Heart right ventricle (tissue), 16 donors: ENCODE results near the gene ZBTB48. TPM values are rescaled to one million over a fixed set of nuclear protein-coding genes. Genes with fewer than 3 reads are reported as not detected.

Experiments used
- ATAC-seq, 8 donors: fragments of 200-7000 bp; cut with Tn5 transposase; one replicate each; pipeline ENCODE4 v1.9.1; 2020; ENCODE audit warnings: mild to moderate bottlenecking in 8 of 8, moderate library complexity in 8 of 8, moderate number of reproducible peaks in 1 of 8
- DNase-seq, 2 donors: peaks; one replicate each; pipeline ENCODE4 v3.0.0-alpha.2; 2020
- H3K27ac ChIP-seq, 10 donors: fragments of 200-600 bp; sonication (generic) in 2 of 10; one replicate each; pipeline versions ENCODE4 v1.5.0 to v1.8.0; 2020 to 2022; ENCODE audit warnings: mild to moderate bottlenecking in 3 of 10
- H3K27me3 ChIP-seq, 7 donors: fragments of 200-600 bp; one replicate each; pipeline ENCODE4 v1.8.0; 2021 to 2022; ENCODE audit warnings: mild to moderate bottlenecking in 2 of 7
- H3K36me3 ChIP-seq, 9 donors: fragments of 200-600 bp; sonication (generic) in 1 of 9; one replicate each; pipeline versions ENCODE4 v1.5.0 to v1.8.0; 2020 to 2022; ENCODE audit warnings: mild to moderate bottlenecking in 2 of 9
- H3K4me1 ChIP-seq, 9 donors: fragments of 200-600 bp; sonication (generic) in 1 of 9; one replicate each; pipeline versions ENCODE4 v1.5.0 to v1.8.0; 2020 to 2022; ENCODE audit warnings: mild to moderate bottlenecking in 4 of 9
- H3K4me3 ChIP-seq, 10 donors: fragments of 200-600 bp; sonication (generic) in 2 of 10; one replicate each; pipeline versions ENCODE4 v1.5.0 to v1.8.0; 2020 to 2022; ENCODE audit warnings: mild to moderate bottlenecking in 7 of 10, moderate library complexity in 2 of 10
- H3K9me3 ChIP-seq, 11 donors: fragments of 200-600 bp in 10 of 11; sonication (generic) in 2 of 11; one replicate each; pipeline versions ENCODE4 v1.5.0 to v1.8.0; 2013 to 2022; ENCODE audit warnings: mild to moderate bottlenecking in 2 of 11, control low read depth in 1 of 11, moderate library complexity in 1 of 11
- WGBS, 2 donors: extraction: QIAGEN DNeasy Blood & Tissue Kit; methylation state at CpG; one replicate each; pipeline ENCODE4 v1.1.7; 2013; ENCODE audit warnings: inconsistent platforms in 1 of 2; 5-methylcytosine and 5-hydroxymethylcytosine counted together
- intact Hi-C, 10 donors: fragments of 100-400 bp; cut with DNase I; formaldehyde crosslinking; loops; one replicate each; pipeline versions ENCODE4 v1.11.1 to v1.14.2; 2022
- polyA plus RNA-seq, 2 donors: library from polyadenylated mRNA; stranded (reverse); fragments of 200-250 nt; gene quantifications; one replicate each; pipeline ENCODE4 v1.2.3, GENCODE V29; 2013
- total RNA-seq, 10 donors: library from RNA; stranded (reverse); fragmentation: NEBNext Ultra II Directional in 3 of 10; extraction: Animal tissue kit (Norgen Biotek cat#: 25700) in 3 of 10; gene quantifications; one replicate each; pipeline versions ENCODE4 v1.2.1 to v1.2.4, GENCODE V29; 2021 to 2023
- TF ChIP-seq, protein P1 (sequence below), 9 donors: fragments of 200-600 bp; sonication (generic) in 2 of 9; IDR thresholded peaks; one replicate each; pipeline versions ENCODE4 v1.5.0 to v1.8.0; 2021 to 2022; ENCODE audit warnings: antibody characterized with exemption in 9 of 9, mild to moderate bottlenecking in 5 of 9, moderate library complexity in 1 of 9
- donor health status: Arrhythmogenic right ventricular cardiomyopathy.
- donor health status: ischemic (EF 13 %, LVEDD 7.1; RV severe dilation, severe dysfunction).
- donor health status: healthy with polysubstance abuse.
- donor health status: DM: no; HTN: yes; CAD: no.
- donor health status: DM: no; HTN: no; CAD: no.
- donor health status: ischemic (EF 25% LVEDD 6.9; RV normal size, moderate dysfunction).
- donor health status: ischemic (EF 25% LVEDD 5.7; RV mildly dilated, moderate dysfunction).
- donor health status: healthy.
- donor health status: DM: yes; HTN: yes; CAD: no.
- donor health status: Ischemic cardiomyopathy.
- donor health status: ischemic (EF 35%, LVEDD 5.7; RV mildly dilated, moderate dysfunction).
- donor health status: nonischemic (EF 11% LVEDD 7.7; RV severe dilation, severe dysfunction).
- donor health status: DM: yes; HTN: yes; CAD: no.
- donor health status: PGD.
- donor health status: ischemic (EF 29% LVEDD 5.4; RV normal size, mild dysfunction).
- donor health status: nonischemic (EF 23%, LVEDD 6.1; RV moderate dilation, normal function).

ZBTB48 gene
- total and polyA plus RNA-seq, 12 donors: 7.3 to 41.5 (median 12.4) TPM

- H3K9me3 ChIP-seq: no peaks in the 10 kb centered on the region
- H3K27me3 ChIP-seq: no peaks in the 10 kb centered on the region
- H3K27ac ChIP-seq: peak overlapping the region in 6 of 10 donors; percentile 6 to 97 (median 94)
- intact Hi-C loops: loop anchor here in 1 of 10 donors (2.0 kb wide), 1 partner anchor 19 kb away; no protein-coding TSS in a partner anchor
- H3K4me1 ChIP-seq: peaks cover 21 to 70% (median 52%) of the 10 kb centered on the region in 9 donors
- WGBS, 2 donors: 74 to 81% methylated on average over 10 of the region's 10 CpGs
- no peak for DNase-seq
- peaks cover 0 to 14% (median 0%) of the 10 kb centered on the region in 9 donors for H3K36me3 ChIP-seq
- TF ChIP-seq, protein P1, sequence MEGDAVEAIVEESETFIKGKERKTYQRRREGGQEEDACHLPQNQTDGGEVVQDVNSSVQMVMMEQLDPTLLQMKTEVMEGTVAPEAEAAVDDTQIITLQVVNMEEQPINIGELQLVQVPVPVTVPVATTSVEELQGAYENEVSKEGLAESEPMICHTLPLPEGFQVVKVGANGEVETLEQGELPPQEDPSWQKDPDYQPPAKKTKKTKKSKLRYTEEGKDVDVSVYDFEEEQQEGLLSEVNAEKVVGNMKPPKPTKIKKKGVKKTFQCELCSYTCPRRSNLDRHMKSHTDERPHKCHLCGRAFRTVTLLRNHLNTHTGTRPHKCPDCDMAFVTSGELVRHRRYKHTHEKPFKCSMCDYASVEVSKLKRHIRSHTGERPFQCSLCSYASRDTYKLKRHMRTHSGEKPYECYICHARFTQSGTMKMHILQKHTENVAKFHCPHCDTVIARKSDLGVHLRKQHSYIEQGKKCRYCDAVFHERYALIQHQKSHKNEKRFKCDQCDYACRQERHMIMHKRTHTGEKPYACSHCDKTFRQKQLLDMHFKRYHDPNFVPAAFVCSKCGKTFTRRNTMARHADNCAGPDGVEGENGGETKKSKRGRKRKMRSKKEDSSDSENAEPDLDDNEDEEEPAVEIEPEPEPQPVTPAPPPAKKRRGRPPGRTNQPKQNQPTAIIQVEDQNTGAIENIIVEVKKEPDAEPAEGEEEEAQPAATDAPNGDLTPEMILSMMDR (IDR thresholded peaks at IDR 0.05): no peak
- no peak for ATAC-seq
- H3K4me3 ChIP-seq: peak overlapping the region in 1 of 10 donors; percentile 89
Measured at GRCh38 chr1:6581561-6582305, 1.9 kb downstream of the ZBTB48 start.

DNA sequence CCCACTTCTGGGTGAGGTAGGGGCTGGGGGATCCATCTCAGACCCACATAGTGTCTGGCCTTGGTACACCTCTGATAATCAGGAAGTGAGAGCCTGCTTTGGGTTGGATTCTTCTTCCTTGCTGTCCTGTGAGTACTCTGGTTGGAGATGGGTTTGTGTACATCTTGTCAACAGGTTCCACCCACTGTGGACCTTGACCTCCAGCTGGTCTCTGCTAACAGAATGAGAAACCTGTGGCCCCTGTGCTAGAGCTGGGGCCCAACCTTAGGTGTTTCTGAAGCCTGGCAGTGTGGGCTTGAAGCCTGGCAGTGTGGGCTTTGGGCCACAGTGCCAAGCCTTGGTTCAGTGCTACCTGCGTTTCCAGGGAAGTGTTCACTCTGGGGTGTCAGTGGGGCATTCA, 2.6 kb downstream of the ZBTB48 start:
- peaks cover 22 to 76% (median 56%) of the 10 kb centered on the region in 9 donors for H3K4me1 ChIP-seq
- peak overlapping the region in 2 of 10 donors; percentile 26 to 97 for H3K27ac ChIP-seq
- H3K36me3 ChIP-seq: peaks cover 0 to 18% (median 0%) of the 10 kb centered on the region in 9 donors
- H3K4me3 ChIP-seq: no peak overlapping the region
- intact Hi-C loops: no loop called here
- TF ChIP-seq, protein P1 (IDR thresholded peaks at IDR 0.05): no peak
- H3K27me3 ChIP-seq: no peaks in the 10 kb centered on the region
- DNase-seq: no peak
- H3K9me3 ChIP-seq: no peaks in the 10 kb centered on the region
- 95 to 100% methylated on average over 1 of the region's 1 CpG for WGBS, 2 donors
- no peak for ATAC-seq

DNA sequence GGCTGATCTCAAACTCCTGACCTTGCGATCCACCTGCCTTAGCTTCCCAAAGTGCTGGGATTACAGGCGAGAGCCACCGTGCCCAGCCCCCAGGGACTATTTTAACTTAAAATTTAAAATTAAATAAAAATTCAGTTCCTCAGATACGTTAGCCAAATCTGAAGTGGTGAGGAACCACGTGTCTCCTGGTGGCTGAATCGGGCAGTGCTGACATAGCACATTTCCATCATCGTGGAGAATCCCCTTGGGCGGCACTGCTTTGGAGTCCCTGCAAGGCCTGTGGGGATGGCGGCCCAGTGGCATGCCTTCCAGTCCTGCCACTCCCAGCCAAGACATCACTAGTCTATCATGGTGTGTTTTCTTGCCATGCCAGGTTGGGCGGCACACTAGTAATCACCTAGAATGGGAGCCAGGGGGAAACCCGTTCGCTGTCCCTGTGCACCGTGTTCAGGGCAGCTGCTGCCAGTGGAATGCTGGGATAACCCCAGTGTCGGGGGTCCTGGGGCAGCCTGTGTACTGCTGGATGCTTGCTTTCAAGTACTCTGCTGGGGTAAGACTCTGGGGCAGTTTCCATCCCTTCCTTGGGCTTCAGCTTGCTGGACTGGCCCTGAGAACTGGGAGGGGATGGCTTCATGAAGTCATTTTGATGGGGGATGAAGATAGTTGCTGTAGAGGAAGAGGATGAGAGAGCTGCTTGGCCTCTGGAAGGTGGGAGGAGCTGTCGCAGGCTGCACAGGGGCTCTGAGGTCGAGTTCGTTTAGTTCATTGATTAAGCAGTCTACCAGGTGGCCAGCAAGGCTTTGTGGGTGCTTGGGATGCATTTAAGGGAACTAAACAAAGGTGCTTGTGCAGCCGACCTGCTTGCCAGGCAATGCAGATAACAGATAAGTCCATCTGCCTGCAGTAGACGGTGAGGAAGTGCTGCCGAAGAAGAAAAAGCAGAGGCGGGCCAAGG, 4.6 kb downstream of the ZBTB48 start:
- Histone ChIP-seq H3K27me3 (no peaks in the 10 kb centered on the region), H3K4me1 (peaks cover 33 to 79% (median 59%) of the 10 kb centered on the region in 9 donors), H3K27ac (no peak overlapping the region), H3K4me3 (no peak overlapping the region), H3K9me3 (no peaks in the 10 kb centered on the region), H3K36me3 (peaks cover 0 to 38% (median 13%) of the 10 kb centered on the region in 9 donors)
- TF ChIP-seq, protein P1 (IDR thresholded peaks at IDR 0.05): peak in 2 of 9 donors; percentile 12 to 24
- intact Hi-C loops: no loop called here
- DNase-seq: no peak
- no peak for ATAC-seq
- WGBS, 2 donors: 64 to 67% methylated on average over 21 of the region's 21 CpGs

DNA sequence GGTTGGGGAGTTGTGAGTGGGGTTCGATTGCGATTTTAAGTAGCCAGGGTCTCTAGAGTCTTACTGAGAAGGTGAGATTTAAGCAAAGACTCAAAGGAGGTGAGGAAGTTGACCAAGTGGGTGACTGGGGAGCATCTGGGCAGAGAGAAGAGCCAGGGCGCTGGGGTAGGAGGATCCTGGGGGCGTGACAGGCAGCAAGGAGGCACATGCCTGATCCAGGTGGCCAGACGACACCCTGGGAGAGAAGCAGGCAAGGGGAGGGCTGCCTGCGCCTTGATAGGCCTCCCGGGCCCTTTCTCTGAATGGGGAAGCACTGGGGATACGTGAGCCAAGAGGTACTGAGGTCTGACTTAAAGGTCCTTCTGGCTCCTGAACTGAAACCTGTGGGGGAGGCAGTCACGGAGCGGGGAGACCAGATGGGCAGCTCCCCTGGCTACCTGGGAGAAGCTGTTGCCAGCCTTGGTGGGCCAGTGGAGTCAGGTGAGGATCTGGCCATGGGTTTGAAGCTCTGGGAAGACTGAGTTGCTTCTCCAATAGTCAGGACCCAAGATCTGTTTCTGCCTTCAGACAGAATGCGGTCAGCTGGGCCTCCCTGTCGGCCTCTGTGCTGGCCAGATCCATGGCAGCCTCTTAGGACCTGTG, 5.4 kb downstream of the ZBTB48 start:
- Histone ChIP-seq H3K27ac (no peak overlapping the region), H3K36me3 (peaks cover 0 to 46% (median 19%) of the 10 kb centered on the region in 9 donors), H3K9me3 (no peaks in the 10 kb centered on the region), H3K4me1 (peaks cover 35 to 82% (median 65%) of the 10 kb centered on the region in 9 donors), H3K27me3 (no peaks in the 10 kb centered on the region), H3K4me3 (no peak overlapping the region)
- 82 to 85% methylated on average over 12 of the region's 12 CpGs for WGBS, 2 donors
- intact Hi-C loops: no loop called here
- TF ChIP-seq, protein P1 (IDR thresholded peaks at IDR 0.05): no peak
- ATAC-seq (no peak), DNase-seq (no peak)
